Activated CD8-positive, alpha-beta memory T cell treated with anti-CD3 and anti-CD28 coated beads for 36 hours (primary cell): ENCODE measurements around the gene PSMB7. TPM values are rescaled to one million over a fixed set of nuclear protein-coding genes. Genes with fewer than 3 reads are reported as not detected.

Experiments used
- CTCF ChIA-PET: fragments of 350-600 bp; sonication (Branson Sonifier 250); formaldehyde crosslinking; loops from one replicate; lab custom pipeline; 2021; ENCODE audit warnings: antibody characterized with exemption; lab: Charles Lee
- POLR2A ChIA-PET: fragments of 350-600 bp; sonication (Branson Sonifier 250); formaldehyde crosslinking; loops from one replicate; lab custom pipeline; 2021; ENCODE audit warnings: antibody characterized with exemption; lab: Charles Lee
- total RNA-seq, 2 experiments: library from RNA; stranded (reverse); gene quantifications; one replicate each; pipeline ENCODE4 v1.2.3, GENCODE V29; 2021

PSMB7 gene
- total RNA-seq, 2 experiments from 2014 or later: 206 to 212 TPM

GRCh38 chr9:124323904-124324303 lies 91.3 kb downstream of the PSMB7 start:
- CTCF ChIA-PET: no interaction called here
- POLR2A ChIA-PET: no interaction called here

DNA sequence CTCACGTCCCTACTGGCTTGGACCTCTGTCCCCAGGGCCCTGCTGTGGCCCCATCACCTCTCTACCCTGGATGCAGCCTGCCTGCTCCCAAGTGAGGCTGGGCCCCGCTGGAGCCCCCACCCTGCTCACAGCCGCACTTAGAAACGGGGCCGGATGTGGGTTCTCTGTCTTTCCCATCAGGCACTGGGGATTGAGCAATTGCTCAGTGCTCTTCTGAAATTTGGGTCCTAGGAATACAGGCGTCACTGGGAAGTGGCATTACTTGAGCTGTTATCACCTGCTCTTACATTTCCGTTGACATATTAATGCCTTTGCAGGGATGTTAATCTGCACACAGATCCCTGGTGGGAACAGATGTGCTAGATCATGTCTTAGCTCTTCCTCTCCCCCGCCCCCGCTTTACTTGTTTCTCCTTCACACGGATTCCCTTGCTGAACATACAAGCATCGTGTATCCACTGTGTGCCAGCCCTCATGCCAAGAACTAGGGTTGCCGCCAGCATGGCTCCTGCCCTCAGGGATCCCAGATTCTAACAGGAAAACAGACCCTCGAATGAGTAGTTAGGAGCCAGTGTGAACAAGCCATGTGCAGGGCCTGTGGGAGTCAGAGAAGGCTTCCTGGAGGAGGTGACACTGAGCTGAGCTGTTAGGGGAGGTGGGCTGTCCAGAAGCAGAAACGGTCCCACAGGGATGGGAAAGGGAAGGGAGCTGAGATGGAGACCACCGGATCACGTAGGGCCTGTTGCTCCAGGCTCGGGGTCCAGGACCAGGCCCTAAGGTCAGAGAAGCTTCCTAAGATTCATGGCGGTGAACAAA lies 92.4 kb downstream of the PSMB7 start:
- ChIA-PET POLR2A (no interaction called here), CTCF (interaction anchor here (3.7 kb wide), 1 partner anchor 195 kb away, joined by 17 read pairs; no protein-coding TSS in a partner anchor)

DNA sequence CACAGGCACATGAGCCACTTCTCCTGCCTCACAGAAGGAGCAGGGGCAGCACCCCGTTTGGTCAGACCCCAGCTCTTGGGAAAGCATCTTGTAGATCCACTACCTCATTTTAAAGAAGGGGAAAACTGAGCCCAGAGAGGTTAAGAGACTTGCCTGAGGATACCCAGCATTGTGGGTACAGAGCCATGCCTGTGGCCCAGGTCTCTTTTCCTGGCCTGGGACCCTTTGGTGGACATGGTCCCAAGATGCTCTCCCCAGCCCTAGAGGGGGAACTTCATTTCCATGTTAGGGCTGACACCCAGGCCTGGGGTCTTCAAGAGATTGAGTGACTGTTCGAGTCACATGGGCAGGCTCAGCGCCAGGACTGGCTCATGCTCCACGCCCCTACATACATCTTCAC lies 93.3 kb downstream of the PSMB7 start:
- ChIA-PET CTCF (interaction anchor here (3.7 kb wide), 1 partner anchor 195 kb away, joined by 17 read pairs; no protein-coding TSS in a partner anchor), POLR2A (no interaction called here)

GRCh38 chr9:124321416-124321815 lies 93.8 kb downstream of the PSMB7 start:
- POLR2A ChIA-PET: no interaction called here

DNA sequence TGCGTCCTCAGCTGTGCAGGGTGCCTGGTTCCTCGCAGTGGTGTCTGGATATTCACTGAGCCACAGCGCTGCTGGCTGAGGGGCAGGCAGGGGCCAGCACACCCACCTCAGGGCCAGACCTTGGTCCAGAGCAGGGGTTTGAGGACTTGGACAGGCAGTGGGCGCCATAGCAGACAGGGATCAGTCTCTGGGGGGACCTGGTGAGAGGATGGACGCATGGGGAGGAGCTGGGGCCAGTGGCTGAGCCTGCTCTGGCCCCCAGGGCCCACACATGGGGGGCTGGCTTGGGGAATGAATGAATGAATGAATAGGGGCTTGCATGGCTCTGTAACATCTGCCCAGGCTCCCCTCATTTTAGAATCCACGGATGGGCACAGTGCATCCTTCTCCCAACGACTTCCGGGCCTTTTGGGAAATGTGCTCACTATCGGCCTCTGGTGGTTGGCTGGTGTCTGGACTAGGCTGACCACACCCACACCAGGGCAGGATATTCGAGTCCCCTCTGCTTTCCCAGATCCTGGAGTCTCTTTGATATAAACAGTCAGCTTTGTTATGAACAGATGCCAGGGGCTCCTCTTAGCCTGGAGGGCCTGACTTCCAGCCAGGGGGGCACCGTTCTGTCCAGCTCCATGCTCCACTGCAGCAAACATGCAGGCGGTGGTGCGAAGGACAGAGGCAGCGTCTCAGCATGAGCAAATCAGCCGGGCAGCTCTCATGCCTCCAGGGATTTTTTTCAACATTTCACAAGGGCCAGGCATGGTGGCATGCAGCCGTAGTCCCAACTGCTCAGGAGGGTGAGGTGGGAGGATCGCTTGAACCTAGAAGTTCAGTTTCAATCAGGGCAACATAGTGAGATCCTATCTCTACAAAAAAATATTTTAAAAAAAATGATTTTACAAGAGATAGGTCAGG lies 94.9 kb downstream of the PSMB7 start:
- ChIA-PET CTCF (interaction anchor here (0.6 to 3.7 kb wide), 4 partner anchors 141 to 196 kb away, joined by 3 to 17 read pairs (median 3); no protein-coding TSS in a partner anchor), POLR2A (no interaction called here)

More at GRCh38 chr9:124321416-124321815, 93.8 kb downstream of the PSMB7 start:
- CTCF ChIA-PET: interaction anchor here (1.6 to 3.7 kb wide), 2 partner anchors 194 to 197 kb away, joined by 3 to 17 read pairs; no protein-coding TSS in a partner anchor

DNA sequence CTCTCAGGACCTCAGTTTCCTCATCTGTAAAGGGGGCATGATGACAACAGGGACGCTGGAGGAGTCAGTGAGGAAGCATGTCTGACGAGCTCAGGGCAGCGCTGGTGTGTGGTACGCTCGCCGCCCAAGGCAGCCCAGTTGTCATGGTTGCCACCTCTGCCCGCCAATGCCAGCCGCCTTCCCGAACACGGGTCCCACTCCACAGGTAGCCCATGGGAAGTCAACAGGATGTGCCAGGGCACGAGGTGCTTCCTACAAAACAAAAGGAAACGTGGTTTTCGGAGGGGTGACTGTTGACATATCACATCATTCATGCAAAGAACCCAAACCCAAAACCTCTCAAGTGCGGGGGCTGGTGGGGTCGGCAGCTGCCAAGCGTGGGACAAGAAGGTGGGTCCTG lies 99.4 kb downstream of the PSMB7 start:
- ChIA-PET POLR2A (no interaction called here), CTCF (no interaction called here)

DNA sequence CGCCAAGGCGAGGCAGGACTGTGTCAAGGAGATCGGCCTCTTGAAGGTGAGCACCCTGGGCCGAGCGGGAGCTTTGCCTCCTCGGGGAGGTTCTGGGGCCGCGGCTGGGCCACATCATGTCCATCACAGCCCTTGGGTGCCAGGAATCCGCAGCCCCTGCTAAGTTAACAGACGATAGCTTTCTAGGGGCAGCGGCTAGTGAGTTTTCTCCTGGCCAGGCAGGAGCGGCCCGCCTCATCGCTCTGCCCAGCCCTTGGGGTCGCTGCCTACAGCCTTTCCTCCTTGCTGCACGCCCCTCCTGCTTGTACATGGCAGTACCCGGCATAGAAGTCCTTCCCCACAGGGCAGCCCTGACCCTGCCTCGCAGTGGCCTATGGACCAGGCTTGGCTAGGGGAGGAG lies 101.3 kb downstream of the PSMB7 start:
- ChIA-PET CTCF (no interaction called here), POLR2A (no interaction called here)

DNA sequence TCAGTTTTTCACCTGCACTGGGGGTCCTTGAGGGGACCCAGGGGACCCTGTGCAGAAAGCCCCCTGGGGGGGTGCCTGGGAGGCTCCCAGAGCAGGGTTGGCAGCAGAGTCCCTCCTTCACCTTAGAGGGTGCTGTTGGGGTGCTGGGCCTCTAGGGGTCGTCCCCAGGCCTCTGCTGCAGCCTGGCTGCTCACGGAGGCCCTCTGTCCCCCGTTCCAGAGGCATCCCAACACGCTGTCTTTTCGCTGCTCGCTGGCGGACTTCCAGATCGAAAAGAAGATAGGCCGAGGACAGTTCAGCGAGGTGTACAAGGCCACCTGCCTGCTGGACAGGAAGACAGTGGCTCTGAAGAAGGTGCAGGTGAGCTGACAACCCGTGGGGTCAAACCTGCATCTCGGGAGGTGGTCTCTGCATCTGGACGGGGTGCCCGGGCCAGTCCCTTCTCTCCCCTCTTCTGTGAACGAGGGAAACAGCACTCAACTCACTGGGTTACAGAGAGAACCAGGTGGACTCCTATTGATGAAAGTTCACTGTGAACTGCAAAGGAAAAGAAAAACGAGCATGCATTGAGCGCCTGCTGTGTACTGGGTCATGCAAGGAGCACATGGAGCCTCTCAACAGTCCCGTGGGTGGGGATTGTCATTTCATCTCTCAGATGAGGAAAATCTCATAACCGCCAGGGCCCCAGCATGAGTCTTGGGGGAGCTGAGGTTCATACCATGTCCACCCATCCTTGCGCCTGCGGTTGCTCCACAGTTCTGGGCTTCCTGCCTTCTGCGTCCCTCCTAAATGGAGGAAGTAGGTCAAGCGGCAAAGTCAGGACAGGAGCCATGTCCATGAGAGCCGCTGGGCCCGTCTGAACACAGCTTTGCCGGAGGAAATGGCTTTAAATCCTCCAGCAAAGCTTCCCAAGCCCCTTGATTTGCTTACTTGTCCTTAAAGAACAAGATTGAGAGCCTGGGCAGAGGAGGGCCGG lies 102.7 kb downstream of the PSMB7 start:
- ChIA-PET POLR2A (no interaction called here), CTCF (no interaction called here)

DNA sequence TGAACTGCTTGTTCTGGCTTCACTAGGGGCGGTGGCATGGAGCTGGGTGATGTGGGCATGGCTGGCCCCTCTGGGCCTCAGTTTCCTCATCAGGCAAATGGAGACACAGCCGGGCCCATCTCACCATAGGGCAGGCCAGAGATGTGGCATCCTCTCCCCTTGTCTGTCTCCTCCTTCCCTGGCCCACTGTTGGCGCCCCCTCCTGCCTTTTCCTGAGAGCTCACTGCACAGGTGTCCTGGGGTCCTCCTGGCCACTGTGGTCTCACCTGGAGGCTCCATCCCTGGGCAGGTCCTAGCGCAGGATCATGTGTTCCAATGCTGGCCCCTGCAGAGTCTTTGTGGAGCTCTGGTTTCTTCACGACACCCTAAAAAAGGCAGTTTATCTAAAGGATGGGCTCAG lies 104.0 kb downstream of the PSMB7 start:
- ChIA-PET CTCF (interaction anchor here (0.6 to 0.7 kb wide), 2 partner anchors 184 to 191 kb away, joined by 3 to 4 read pairs; no protein-coding TSS in a partner anchor), POLR2A (no interaction called here)

- ChIA-PET CTCF (no interaction called here), POLR2A (no interaction called here)
Observed at GRCh38 chr9:124309667-124310084, 105.6 kb downstream of the PSMB7 start.

DNA sequence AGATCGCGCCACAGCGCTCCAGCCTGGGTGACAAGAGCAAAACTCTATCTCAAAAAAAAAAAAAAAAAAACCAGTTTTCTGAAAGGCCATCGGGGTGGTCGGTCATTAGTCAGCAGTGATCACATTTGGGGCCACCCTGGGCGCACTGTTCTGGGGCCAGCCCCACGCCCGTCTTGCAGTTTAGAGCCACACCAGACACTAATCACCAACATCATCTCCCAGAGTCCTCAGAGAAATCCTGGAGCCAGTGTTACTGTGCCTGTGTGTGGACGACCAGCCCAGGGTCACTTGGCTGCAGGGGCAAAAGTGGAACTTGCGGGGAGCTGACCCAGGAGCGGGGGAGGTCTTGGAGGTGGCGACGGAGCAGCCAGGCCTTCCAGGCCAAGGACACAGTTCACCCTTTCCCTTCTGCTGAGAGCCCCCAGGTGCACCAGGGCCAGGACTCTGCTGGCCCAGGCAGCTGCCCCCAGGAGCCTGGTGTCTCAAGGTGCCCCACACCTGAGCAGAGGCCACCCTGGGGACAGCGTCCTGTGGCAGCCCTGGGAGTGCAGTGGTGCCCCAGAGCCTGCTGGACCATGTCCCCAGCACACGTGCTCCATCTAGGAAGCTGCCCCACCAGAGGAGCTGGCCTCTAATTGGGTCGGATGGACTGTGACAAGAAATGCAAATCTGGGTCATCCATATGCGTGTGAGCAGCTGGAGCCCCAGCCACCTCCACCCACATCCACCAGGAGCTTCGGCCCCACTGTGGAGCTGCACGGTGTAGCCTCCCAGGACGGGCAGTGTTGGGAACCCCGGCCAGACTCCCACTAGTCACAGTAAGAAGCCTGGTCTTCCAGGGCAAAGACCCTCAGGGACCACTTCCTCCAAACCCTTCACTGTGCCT lies 106.4 kb downstream of the PSMB7 start:
- ChIA-PET POLR2A (no interaction called here), CTCF (no interaction called here)

DNA sequence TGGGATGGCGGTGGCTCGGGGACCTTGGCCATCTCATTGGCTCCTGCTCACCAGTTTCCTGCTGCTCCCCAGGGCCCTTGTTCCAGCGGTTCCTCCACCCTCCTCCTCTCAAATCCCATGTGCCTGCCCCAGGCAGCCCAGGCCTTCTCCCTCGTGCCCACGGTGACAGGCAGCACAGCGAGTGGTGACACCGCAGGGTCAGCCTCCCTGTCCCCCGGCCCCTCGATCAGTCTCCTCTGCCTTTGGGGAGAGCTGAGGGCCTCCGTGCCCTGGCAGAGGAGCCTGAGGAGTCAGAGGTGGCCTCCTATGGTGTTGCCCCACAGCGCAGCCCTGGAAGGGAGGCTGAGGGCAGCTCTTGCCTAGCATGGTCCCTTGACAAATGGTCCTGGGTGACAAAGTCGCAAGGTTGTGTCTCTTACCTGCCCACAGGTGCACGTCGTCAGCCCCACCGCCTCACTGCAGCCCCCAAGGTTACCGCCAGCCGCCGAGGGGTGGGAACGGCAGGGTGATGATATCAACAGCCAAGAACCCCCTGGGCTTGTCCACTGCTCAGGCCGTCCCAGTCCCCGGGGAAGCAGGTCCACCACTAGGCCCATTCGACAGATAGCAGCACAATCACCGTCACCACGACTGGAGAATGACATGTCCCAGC lies 107.7 kb downstream of the PSMB7 start:
- ChIA-PET POLR2A (no interaction called here), CTCF (no interaction called here)

DNA sequence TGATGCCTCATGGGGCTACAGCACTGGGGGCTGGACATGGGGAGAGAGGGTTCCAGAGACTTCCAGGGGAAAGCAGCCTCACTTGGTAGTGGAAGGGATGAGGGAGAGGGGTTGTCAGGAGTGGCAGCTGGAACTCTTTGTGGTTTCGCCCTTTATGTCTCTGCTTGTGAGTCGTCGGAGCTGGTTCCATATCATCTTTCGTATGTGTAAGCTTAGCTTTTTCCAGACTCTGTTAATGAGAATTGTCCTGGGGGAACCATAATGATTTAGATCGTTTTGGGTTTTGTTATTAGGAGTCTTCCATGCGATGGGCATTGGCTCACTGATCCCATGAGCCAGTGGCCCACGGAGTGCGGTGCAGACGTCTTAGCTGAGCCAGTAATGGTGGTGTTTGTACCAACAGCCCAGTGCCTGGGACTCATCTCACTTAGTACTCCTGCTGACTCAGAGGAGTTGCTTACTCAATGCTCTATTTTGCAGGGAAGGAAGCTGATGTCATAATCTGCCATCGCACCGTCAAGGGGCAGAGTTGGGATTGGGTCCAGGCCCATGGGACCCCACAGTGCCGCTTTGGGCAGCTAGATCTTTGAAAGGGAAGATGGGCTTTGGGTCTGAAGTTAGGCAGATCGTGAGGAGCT lies 109.0 kb downstream of the PSMB7 start:
- CTCF ChIA-PET: interaction anchor here (1.0 kb wide), 1 partner anchor 58 kb away, joined by 3 read pairs; no protein-coding TSS in a partner anchor
- POLR2A ChIA-PET: interaction anchor here (0.7 kb wide), 1 partner anchor 160 kb away, joined by 3 read pairs; no protein-coding TSS in a partner anchor

DNA sequence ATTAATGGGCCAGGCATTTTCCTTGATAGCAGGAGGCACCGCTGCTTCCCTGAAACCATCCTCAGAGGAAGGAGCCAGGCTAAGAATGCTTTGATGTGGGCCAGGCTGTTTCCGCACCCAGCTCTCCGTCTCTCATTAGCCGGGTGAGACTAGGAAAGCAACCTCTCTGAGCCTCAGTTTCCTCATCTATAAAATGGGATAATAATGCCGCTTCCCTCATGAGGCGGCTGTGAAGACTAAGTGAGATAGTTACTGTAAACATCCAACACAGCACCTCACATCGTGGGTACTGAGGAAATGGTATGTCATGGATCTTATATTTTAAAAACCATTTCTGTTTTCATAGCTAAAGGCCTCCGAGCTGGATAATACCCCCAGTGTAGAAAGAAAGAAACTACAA lies 111.0 kb downstream of the PSMB7 start:
- ChIA-PET CTCF (no interaction called here), POLR2A (no interaction called here)

DNA sequence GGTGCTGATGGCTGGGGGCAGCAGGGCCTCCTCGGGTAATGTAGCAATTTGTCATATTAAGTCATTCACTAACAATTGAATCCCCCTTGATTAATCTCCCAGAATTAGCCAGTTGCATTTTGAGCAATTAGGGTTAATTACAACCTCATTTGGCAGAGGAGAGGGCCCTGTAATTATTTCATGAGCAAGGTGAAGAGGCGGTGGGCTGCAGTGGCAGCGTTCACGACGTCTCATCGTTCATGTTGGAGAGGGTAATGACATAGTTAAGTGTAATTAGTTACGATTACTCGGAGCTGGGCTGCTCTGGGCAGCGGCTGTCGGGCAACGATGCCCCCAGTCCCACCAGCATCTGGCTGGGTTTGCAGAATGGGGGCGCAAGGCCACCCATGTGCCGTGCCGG lies 111.5 kb downstream of the PSMB7 start:
- ChIA-PET CTCF (no interaction called here), POLR2A (no interaction called here)
